Mesothelial cell of epicardium (in vitro differentiated cells): ENCODE results near the gene PRPF18. TPM values are rescaled to one million over a fixed set of nuclear protein-coding genes. Genes with fewer than 3 reads are reported as not detected.

ENCODE experiments used
- DNase-seq, 2 experiments: peaks; one replicate each; pipeline ENCODE4 v3.0.0; 2021; ENCODE audit warnings: low spot score in 2 of 2; ENCODE audit not compliant: unreplicated experiment in 2 of 2
- H3K27ac Mint-ChIP-seq: 2 replicates; pipeline ENCODE4 v1.8.0; 2021; ENCODE audit warnings: mixed read lengths
- H3K27me3 Mint-ChIP-seq: 2 replicates; pipeline ENCODE4 v1.8.0; 2021; ENCODE audit warnings: low read depth, mixed read lengths
- H3K36me3 Mint-ChIP-seq: 2 replicates; pipeline ENCODE4 v1.8.0; 2021; ENCODE audit warnings: mixed read lengths
- H3K4me1 Mint-ChIP-seq: 2 replicates; pipeline ENCODE4 v1.8.0; 2021; ENCODE audit warnings: mixed read lengths
- H3K4me3 Mint-ChIP-seq: 2 replicates; pipeline ENCODE4 v1.8.0; 2021; ENCODE audit warnings: mild to moderate bottlenecking, moderate library complexity, mixed read lengths
- H3K9me3 Mint-ChIP-seq: 2 replicates; pipeline ENCODE4 v1.8.0; 2021; ENCODE audit warnings: mixed read lengths
- total RNA-seq: library from RNA; stranded (reverse); gene quantifications from 3 replicates; pipeline ENCODE4 v1.2.1, GENCODE V29; 2021
- TF ChIP-seq, protein P1 (sequence below): fragments of 200-600 bp; sonication (generic); IDR thresholded peaks from one replicate; pipeline ENCODE4 v1.5.0; 2021; ENCODE audit warnings: antibody characterized with exemption; ENCODE audit not compliant: unreplicated experiment

Gene PRPF18
- total RNA-seq, 1 donor from 2014 or later, result 18.9 TPM

GRCh38 chr10:13670311-13670710 lies 83.5 kb downstream of the PRPF18 start:
- no peak for DNase-seq
- H3K27ac Mint-ChIP-seq, result no peak overlapping the region
- peaks cover 28% of the 10 kb centered on the region for H3K36me3 Mint-ChIP-seq
- H3K4me1 Mint-ChIP-seq, result peaks cover 29% of the 10 kb centered on the region
- no peaks in the 10 kb centered on the region for H3K9me3 Mint-ChIP-seq
- TF ChIP-seq, protein P1, sequence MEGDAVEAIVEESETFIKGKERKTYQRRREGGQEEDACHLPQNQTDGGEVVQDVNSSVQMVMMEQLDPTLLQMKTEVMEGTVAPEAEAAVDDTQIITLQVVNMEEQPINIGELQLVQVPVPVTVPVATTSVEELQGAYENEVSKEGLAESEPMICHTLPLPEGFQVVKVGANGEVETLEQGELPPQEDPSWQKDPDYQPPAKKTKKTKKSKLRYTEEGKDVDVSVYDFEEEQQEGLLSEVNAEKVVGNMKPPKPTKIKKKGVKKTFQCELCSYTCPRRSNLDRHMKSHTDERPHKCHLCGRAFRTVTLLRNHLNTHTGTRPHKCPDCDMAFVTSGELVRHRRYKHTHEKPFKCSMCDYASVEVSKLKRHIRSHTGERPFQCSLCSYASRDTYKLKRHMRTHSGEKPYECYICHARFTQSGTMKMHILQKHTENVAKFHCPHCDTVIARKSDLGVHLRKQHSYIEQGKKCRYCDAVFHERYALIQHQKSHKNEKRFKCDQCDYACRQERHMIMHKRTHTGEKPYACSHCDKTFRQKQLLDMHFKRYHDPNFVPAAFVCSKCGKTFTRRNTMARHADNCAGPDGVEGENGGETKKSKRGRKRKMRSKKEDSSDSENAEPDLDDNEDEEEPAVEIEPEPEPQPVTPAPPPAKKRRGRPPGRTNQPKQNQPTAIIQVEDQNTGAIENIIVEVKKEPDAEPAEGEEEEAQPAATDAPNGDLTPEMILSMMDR, result no peak
- H3K4me3 Mint-ChIP-seq, result no peak overlapping the region
- no peaks in the 10 kb centered on the region for H3K27me3 Mint-ChIP-seq

- no peak for DNase-seq
- no peaks in the 10 kb centered on the region for H3K27me3 Mint-ChIP-seq
- no peaks in the 10 kb centered on the region for H3K9me3 Mint-ChIP-seq
- H3K4me3 Mint-ChIP-seq, result no peak overlapping the region
- peaks cover 18% of the 10 kb centered on the region for H3K36me3 Mint-ChIP-seq
- peaks cover 29% of the 10 kb centered on the region for H3K4me1 Mint-ChIP-seq
- TF ChIP-seq, protein P1, result no peak
- peak overlapping the region; percentile 90 for H3K27ac Mint-ChIP-seq
These were observed 85.1 kb downstream of the PRPF18 start for GRCh38 chr10:13671904-13672303.

DNA sequence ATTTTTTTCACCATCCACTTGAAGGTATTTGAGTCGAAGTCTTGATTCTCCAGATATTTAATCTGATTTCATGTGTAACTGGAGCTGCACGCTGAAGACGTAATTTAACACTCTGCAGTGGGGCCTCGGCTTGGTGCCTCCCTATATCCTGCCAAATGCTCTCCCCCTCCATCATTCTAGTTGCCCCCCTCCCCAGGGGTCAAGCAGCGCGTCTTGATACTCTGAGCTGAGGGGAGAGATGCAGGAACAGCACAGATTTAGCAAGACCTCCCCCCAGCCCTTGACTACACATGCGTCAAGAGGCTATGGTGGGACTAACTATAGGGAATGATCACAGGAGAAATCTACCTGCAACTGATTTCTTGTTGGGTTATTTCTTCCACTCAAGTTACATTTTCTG lies 85.8 kb downstream of the PRPF18 start:
- peak overlapping the region; percentile 90 for H3K27ac Mint-ChIP-seq
- peak in 1 of 2 experiments; percentile 41 for DNase-seq
- TF ChIP-seq, protein P1, result no peak
- peaks cover 29% of the 10 kb centered on the region for H3K4me1 Mint-ChIP-seq
- peaks cover 22% of the 10 kb centered on the region for H3K36me3 Mint-ChIP-seq
- peak overlapping the region; percentile 24 for H3K4me3 Mint-ChIP-seq
- no peaks in the 10 kb centered on the region for H3K27me3 Mint-ChIP-seq
- no peaks in the 10 kb centered on the region for H3K9me3 Mint-ChIP-seq

- H3K27ac Mint-ChIP-seq, result peak overlapping the region; percentile 90
- no peaks in the 10 kb centered on the region for H3K9me3 Mint-ChIP-seq
- no peaks in the 10 kb centered on the region for H3K27me3 Mint-ChIP-seq
- no peak overlapping the region for H3K4me3 Mint-ChIP-seq
- peaks cover 21% of the 10 kb centered on the region for H3K36me3 Mint-ChIP-seq
- peaks cover 29% of the 10 kb centered on the region for H3K4me1 Mint-ChIP-seq
- no peak for DNase-seq
- TF ChIP-seq, protein P1, result no peak
These were observed 86.4 kb downstream of the PRPF18 start for GRCh38 chr10:13673156-13673555.

- peak overlapping the region; percentile 57 for H3K27ac Mint-ChIP-seq
- peaks cover 14% of the 10 kb centered on the region for H3K36me3 Mint-ChIP-seq
- no peaks in the 10 kb centered on the region for H3K27me3 Mint-ChIP-seq
- H3K4me3 Mint-ChIP-seq, result no peak overlapping the region
- no peaks in the 10 kb centered on the region for H3K9me3 Mint-ChIP-seq
- TF ChIP-seq, protein P1, result no peak
- DNase-seq, result no peak
- peaks cover 29% of the 10 kb centered on the region for H3K4me1 Mint-ChIP-seq
These were observed 88.2 kb downstream of the PRPF18 start for GRCh38 chr10:13674645-13675588.
